Measurements from ENCODE around the gene EPS8. TPM values are rescaled to one million over a fixed set of nuclear protein-coding genes. Genes with fewer than 3 reads are reported as not detected.

EPS8 gene
- polyA plus RNA-seq, 1 donor (not counting 4 experiments of a cell fraction or from before 2014, with no cell fraction given), result 4.0 TPM

- DNase-seq (ENCODE audit: low read depth, low spot score) (no peak), FAIRE-seq (no peak)
- H3K9ac ChIP-seq (ENCODE audit: control insufficient read depth, extremely low read depth, insufficient read depth, low read length), result no peak overlapping the region
- no peak overlapping the region for H3K4me2 ChIP-seq (ENCODE audit: control insufficient read depth, extremely low read depth, insufficient read depth, low read depth, low read length)
- H3K79me2 ChIP-seq (ENCODE audit: control insufficient read depth, insufficient read depth, low read length), result no peaks in the 10 kb centered on the region
- no peak overlapping the region for H2AFZ ChIP-seq (ENCODE audit: control insufficient read depth, low read length)
- TF ChIP-seq EZH2 (IDR thresholded peaks at IDR 0.05; ENCODE audit: low read length), result no peak
- TF ChIP-seq CTCF (optimal IDR thresholded peaks at IDR 0.05 in 1 of 3, IDR thresholded peaks at IDR 0.05 in 1 of 3, conservative IDR thresholded peaks at IDR 0.05 in 1 of 3; ENCODE audit: extremely low read depth in 1 of 3, insufficient read depth in 2 of 3, low read length in 3 of 3), result no peak
- H3K4me3 ChIP-seq (ENCODE audit: control insufficient read depth in 2 of 3, extremely low read depth in 1 of 3, insufficient read depth in 2 of 3, low read depth in 1 of 3, low read length in 3 of 3), result no peak overlapping the region
- no peaks in the 10 kb centered on the region for H3K36me3 ChIP-seq (ENCODE audit: control insufficient read depth in 2 of 2, extremely low read depth in 1 of 2, insufficient read depth in 2 of 2, low read length in 2 of 2)
- no peaks in the 10 kb centered on the region for H3K9me1 ChIP-seq (ENCODE audit: control insufficient read depth, extremely low read depth, insufficient read depth, low read length)
- dilution Hi-C loops (cut with MboI; ENCODE audit: extremely low pct_ligation_motif_present, low sequenced_read_pairs), result no loop called here
- no peaks in the 10 kb centered on the region for H4K20me1 ChIP-seq (ENCODE audit: control insufficient read depth, extremely low read depth, insufficient read depth, low read length)
- no peak overlapping the region for H3K27ac ChIP-seq (ENCODE audit: control insufficient read depth, insufficient read depth, low read length)
- no peaks in the 10 kb centered on the region for H3K9me3 ChIP-seq (ENCODE audit: control insufficient read depth, low read depth, low read length)
- no peaks in the 10 kb centered on the region for H3K27me3 ChIP-seq (ENCODE audit: control insufficient read depth, extremely low read depth, insufficient read depth, low read length)
- no peaks in the 10 kb centered on the region for H3K4me1 ChIP-seq (ENCODE audit: control insufficient read depth, extremely low read depth, insufficient read depth, low read length)
Observed at GRCh38 chr12:15716581-15716980, 72.6 kb downstream of the EPS8 start.

DNA sequence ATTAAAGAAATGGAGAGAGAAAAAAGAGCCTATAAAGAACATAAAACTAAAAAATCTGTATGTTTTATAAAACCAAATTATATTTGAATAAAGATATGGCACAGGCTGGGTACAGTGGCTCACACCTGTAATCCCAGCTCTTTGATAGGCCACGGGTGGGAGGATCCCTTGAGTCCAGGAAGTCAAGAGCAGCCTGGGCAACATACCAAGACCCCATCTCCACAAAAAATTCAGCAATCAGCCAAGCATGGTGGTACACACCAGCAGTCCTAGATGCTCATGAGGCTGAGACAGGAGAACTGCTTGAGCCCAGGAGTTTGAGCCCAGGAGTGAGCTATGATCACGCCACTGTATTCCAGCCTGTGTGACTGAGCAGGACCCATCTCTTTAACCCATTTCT lies 74.9 kb downstream of the EPS8 start:
- Histone ChIP-seq H3K36me3 (ENCODE audit: control insufficient read depth in 2 of 2, extremely low read depth in 1 of 2, insufficient read depth in 2 of 2, low read length in 2 of 2) (no peaks in the 10 kb centered on the region), H3K9ac (ENCODE audit: control insufficient read depth, extremely low read depth, insufficient read depth, low read length) (no peak overlapping the region), H3K4me3 (ENCODE audit: control insufficient read depth in 2 of 3, extremely low read depth in 1 of 3, insufficient read depth in 2 of 3, low read depth in 1 of 3, low read length in 3 of 3) (no peak overlapping the region), H3K27ac (ENCODE audit: control insufficient read depth, insufficient read depth, low read length) (no peak overlapping the region), H3K4me1 (ENCODE audit: control insufficient read depth, extremely low read depth, insufficient read depth, low read length) (no peaks in the 10 kb centered on the region), H4K20me1 (ENCODE audit: control insufficient read depth, extremely low read depth, insufficient read depth, low read length) (no peaks in the 10 kb centered on the region), H3K27me3 (ENCODE audit: control insufficient read depth, extremely low read depth, insufficient read depth, low read length) (no peaks in the 10 kb centered on the region), H3K79me2 (ENCODE audit: control insufficient read depth, insufficient read depth, low read length) (no peaks in the 10 kb centered on the region), H2AFZ (ENCODE audit: control insufficient read depth, low read length) (no peak overlapping the region), H3K4me2 (ENCODE audit: control insufficient read depth, extremely low read depth, insufficient read depth, low read depth, low read length) (no peak overlapping the region), H3K9me3 (ENCODE audit: control insufficient read depth, low read depth, low read length) (no peaks in the 10 kb centered on the region), H3K9me1 (ENCODE audit: control insufficient read depth, extremely low read depth, insufficient read depth, low read length) (no peaks in the 10 kb centered on the region)
- FAIRE-seq (no peak), DNase-seq (ENCODE audit: low read depth, low spot score) (no peak)
- no peak for TF ChIP-seq CTCF (optimal IDR thresholded peaks at IDR 0.05 in 1 of 3, IDR thresholded peaks at IDR 0.05 in 1 of 3, conservative IDR thresholded peaks at IDR 0.05 in 1 of 3; ENCODE audit: extremely low read depth in 1 of 3, insufficient read depth in 2 of 3, low read length in 3 of 3)
- dilution Hi-C loops (cut with MboI; ENCODE audit: extremely low pct_ligation_motif_present, low sequenced_read_pairs), result no loop called here
